Left hindlimb (tissue), 1 donor: ENCODE measurements around the gene HTR1D.
A peak's percentile ranks its signal among the peaks of the same experiment; 100 is the strongest.
"Not testable (repeated sequence)": the region's sequence is repeated elsewhere in the genome, so short reads cannot be mapped to it uniquely, and the experiment has no call there.

Experiments
- DNase-seq: peaks from one replicate; pipeline ENCODE4 v3.0.0-alpha.2; 2018

The HTR1D gene, protein sequence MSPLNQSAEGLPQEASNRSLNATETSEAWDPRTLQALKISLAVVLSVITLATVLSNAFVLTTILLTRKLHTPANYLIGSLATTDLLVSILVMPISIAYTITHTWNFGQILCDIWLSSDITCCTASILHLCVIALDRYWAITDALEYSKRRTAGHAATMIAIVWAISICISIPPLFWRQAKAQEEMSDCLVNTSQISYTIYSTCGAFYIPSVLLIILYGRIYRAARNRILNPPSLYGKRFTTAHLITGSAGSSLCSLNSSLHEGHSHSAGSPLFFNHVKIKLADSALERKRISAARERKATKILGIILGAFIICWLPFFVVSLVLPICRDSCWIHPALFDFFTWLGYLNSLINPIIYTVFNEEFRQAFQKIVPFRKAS

GRCh38 chr1:23217421-23218115 lies at the start of gene HTR1D:
Gene HTR1D, minus strand, starts transcription at chr1:23217502. Its CDS starts 23,283 bp downstream, at chr1:23194219.
- peak; percentile 45 for DNase-seq

DNA sequence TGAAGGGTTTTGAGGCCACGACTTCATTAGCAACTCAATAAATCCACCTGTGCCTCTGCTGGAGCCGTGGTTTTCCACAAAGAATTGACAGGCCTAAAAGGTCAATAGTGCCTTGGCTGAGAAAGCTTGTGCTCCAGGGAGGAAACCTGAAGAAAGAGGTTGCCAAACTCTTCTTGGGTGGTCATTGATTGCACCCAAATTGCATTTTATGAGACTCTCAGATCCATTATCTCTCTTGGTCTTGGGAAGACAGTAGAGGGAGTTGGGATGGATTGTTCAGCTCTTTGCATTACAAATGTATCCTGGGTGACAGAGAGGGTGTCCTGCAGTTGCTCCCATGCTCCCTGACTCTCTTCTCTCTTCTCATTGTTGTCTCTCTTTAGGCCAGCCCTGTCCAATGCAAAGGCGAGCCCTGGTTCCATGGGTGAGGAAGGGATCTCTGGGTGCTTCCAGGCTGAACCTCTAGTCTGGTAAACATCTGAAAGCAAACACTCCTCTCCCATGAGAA lies 46.1 kb upstream of the HTR1D start:
- no peak for DNase-seq

DNA sequence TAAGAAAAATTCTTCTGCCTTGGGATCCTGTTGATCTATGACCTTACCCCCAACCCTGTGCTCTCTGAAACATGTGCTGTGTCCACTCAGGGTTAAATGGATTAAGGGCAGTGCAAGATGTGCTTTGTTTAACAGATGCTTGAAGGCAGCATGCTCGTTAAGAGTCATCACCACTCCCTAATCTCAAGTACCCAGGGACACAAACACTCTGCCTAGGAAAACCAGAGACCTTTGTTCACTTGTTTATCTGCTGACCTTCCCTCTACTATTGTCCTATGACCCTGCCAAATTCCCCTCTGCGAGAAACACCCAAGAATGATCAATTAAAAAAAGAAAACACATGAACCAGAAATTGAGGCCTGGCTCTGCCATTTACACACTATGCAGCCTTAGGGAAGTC lies 40.8 kb upstream of the HTR1D start:
- DNase-seq: not testable (repeated sequence)

DNA sequence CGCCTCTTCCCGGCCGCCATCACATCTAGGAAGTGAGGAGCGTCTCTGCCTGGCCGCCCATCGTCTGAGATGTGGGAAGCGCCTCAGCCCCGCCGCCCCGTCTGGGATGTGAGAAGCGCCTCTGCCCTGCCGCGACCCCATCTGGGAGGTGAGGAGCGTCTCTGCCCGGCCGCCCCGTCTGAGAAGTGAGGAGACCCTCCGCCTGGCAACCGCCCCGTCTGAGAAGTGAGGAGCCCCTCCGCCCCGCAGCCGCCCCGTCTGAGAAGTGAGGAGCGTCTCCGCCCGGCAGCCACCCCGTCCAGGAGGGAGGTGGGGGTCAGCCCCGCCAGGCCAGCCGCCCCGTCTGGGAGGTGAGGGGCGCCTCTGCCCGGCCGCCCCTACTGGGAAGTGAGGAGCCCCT lies 40.1 kb upstream of the HTR1D start:
- DNase-seq: not testable (repeated sequence)

DNA sequence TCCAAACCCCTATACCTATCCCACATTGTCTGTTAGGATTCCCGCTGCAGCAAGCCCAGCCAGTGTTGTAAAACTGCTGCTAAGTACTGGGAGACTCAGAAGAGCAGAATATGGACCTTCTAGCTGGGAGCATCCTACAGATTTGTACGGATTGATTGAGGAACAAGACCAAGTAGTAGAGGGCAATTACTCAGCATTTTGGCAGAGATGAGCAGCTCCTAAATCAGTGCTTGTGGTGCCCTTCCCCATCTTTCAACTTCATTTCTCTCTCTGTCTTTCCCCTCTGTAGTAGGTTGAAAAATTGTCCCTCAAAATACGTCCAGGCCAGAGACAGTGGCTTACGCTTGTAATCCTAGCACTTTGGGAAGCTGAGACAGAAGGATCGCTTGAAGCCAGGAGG lies 37.3 kb upstream of the HTR1D start:
- DNase-seq: no peak

GRCh38 chr1:23251812-23252211 lies 34.5 kb upstream of the HTR1D start:
- no peak for DNase-seq

- DNase-seq: no peak
These were observed 32.6 kb upstream of the HTR1D start for GRCh38 chr1:23249787-23250454.

DNA sequence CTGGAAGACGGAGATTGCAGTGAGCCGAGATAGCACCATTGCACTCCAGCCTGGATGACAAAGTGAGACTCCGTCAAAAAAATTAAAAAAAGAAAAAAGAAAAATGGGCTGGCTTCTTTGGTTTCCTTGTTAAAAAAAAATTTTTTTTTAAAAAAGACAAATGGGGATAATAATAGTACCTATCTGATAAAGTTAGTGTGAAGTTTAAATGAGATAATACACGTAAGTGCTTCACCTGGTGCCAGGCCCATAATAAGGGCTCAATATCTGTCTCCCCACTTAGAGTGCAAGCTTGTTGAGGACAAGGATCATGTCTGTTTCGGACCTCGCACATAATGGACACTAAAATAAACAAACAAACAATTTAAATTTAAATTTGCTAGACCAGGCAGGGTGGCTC lies 30.0 kb upstream of the HTR1D start:
- DNase-seq: no peak

DNA sequence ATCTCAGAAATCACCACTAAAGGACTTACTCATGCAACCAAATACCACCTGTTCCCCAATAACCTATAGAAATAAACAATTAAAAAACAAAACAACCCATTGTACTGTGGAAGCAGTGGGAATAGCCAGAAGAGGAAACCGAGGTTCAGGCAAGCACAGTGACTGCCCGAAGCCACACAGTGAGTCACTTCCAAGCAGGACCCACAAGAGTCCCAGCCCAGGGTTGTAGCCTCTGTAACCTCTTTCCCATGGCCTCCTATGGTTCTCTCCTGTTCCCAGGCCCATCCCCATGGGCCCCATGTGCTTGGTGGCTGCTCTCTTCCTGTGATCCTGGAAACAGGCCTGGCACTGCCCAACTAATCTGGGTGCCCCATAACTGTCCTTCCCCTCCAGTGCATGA lies 29.0 kb upstream of the HTR1D start:
- no peak for DNase-seq

DNA sequence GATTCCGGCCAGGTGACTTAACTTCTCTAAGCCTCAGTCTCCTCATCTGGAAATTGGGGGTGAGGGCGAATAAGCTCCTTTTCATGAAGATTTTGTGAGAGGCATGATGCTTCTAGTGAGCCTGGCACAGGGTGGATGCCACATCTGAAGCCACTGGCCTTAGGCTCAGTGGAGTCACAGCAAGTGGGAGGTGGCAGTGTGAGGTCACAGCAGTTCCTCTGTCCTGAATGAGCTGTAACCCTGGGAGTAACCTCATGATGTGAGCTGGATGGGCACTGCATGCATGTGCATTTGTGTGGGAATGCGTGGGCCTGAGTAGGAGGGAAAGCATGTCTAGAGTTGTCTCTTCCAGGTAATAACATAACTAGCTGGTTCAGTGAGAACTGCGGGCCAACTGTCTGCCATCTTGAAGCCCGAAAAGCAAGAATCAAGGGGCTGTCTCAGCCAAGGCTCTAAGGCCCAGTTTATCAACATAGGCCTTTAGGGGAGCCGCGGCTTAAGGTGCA lies 27.0 kb upstream of the HTR1D start:
- DNase-seq: no peak

DNA sequence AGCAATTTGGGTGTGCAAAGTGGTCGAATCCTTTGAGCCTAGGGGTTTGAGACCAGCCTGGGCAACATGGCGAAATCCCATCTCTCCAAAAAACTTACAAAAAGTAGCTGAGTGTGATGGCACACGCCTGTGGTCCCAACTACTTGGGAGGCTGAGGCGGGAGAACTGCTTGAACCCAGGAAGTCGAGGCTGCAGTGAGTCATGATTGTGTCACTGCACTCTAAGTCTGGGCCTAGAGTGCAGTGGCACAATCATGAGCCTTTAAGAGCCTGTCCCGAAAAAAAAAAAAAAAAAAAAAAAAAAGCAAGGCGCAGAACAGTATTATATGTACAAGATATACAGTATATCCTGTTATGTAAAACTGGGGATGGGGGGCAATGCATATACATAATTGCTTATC lies 25.1 kb upstream of the HTR1D start:
- DNase-seq: no peak

- no peak for DNase-seq
These were observed 22.5 kb upstream of the HTR1D start for GRCh38 chr1:23239638-23240295.

DNA sequence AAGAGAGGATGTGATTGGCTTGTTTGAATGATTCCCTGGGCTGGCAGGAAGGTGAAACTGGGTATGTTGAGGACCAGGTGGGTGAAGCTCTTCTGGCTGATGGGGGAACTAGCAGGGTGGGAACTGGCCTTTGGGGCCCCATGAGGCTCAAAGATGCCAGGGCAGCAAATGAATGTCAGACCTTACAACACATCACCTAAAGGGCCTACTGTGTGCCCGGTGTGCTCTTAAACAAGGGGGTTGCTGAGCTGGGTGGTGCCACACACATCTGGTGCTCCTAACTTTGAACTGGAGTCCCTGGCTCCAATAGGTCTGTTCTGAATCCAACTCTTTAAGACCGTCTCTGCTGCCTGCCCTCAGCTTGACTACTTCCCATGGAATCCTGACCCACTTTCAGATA lies 21.3 kb upstream of the HTR1D start:
- DNase-seq: no peak

DNA sequence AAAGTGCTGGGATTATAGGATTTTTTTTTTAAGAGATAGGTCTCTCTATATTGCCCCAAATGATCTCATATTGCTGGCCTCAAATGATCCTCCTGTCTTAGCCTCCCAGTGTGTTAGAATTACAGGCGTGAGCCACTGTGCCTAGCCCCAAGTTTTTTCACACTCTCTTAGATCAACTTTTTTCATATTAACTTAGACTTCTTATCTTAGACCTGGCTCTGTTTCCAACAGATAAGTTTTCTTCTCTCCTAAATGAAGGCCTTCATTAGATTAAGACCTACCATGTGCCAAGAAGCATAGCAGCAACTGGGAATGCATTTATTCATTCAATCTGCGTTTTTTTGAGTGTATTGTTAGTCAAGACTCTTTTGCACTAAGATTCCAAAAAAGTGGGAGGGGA lies 20.2 kb upstream of the HTR1D start:
- no peak for DNase-seq

GRCh38 chr1:23227806-23228205 lies 10.5 kb upstream of the HTR1D start:
- no peak for DNase-seq

GRCh38 chr1:23224739-23225648 lies 7.7 kb upstream of the HTR1D start:
- DNase-seq: no peak

DNA sequence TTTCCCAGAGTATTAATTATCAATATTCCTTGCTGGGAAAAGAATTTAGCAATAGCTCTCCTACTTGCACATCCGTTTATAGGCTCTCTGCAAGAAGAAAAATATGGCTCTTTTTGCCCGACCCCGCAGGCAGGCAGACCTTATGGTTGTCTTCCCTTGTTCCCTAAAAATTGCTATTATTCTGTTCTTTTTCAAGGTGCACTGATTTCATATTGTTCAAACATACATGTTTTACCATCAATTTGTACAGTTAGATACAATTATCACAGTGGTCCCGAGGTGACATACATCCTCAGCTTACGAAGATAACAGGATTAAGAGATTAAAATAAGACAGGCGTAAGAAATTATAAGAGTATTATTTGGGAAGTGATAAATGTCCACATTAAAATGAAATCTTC lies 6.7 kb upstream of the HTR1D start:
- not testable (repeated sequence) for DNase-seq

GRCh38 chr1:23223490-23223951 lies 6.2 kb upstream of the HTR1D start:
- not testable (repeated sequence) for DNase-seq

- no peak for DNase-seq
These were observed 5.4 kb upstream of the HTR1D start for GRCh38 chr1:23222742-23223141.

- no peak for DNase-seq
These were observed 5.0 kb upstream of the HTR1D start for GRCh38 chr1:23222331-23222730.

DNA sequence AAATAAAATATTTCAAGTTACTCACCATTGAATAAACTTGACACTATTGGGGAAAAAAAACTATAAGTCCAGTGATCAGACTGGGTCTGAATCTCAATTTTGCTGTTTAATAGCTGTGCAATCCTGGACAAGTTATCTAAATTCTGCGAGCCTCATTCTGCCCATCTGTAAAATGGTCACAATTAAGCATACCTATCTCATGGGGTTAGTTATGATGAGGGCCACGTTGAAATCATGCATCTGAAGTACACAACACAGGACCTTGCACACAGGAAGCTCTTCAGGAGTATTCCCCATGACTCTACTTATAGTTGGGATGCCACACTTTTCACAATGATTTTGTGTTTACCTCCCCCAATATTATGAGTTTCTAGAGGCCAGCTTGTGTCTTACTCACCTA lies 3.8 kb upstream of the HTR1D start:
- DNase-seq: no peak
